Muscle layer of duodenum (tissue), 2 donors: ENCODE data around the gene MAGI2.

Source experiments
- H3K27ac ChIP-seq: one replicate; pipeline ENCODE4 v1.7.0; 2013; ENCODE audit warnings: mild to moderate bottlenecking, low read length
- H3K27me3 ChIP-seq: one replicate; pipeline ENCODE4 v1.7.0; 2013; ENCODE audit warnings: low read depth, mild to moderate bottlenecking, control low read depth, low read length
- H3K36me3 ChIP-seq, 2 donors: one replicate each; pipeline ENCODE4 v1.7.0; 2013; ENCODE audit warnings: low read length in 2 of 2, control low read depth in 1 of 2, mild to moderate bottlenecking in 1 of 2; ENCODE audit not compliant: insufficient read depth in 2 of 2, control insufficient read depth in 1 of 2
- H3K4me1 ChIP-seq, 2 donors: one replicate each; pipeline ENCODE4 v1.7.0; 2013; ENCODE audit warnings: low read length in 2 of 2, mild to moderate bottlenecking in 2 of 2, control low read depth in 1 of 2, moderate library complexity in 1 of 2; ENCODE audit not compliant: insufficient read depth in 2 of 2, control insufficient read depth in 1 of 2
- H3K4me3 ChIP-seq, 2 donors: one replicate each; pipeline ENCODE4 v1.7.0; 2013; ENCODE audit warnings: low read length in 2 of 2, low read depth in 1 of 2, mild to moderate bottlenecking in 1 of 2
- H3K9me3 ChIP-seq, 2 donors: one replicate each; pipeline ENCODE4 v1.7.0; 2013; ENCODE audit warnings: low read length in 2 of 2, control low read depth in 1 of 2, mild to moderate bottlenecking in 1 of 2; ENCODE audit not compliant: control insufficient read depth in 1 of 2
- donor health status: healthy.

MAGI2 gene

GRCh38 chr7:78191475-78192079 lies 1261.9 kb downstream of the MAGI2 start:
- Histone ChIP-seq H3K27me3 (no peaks in the 10 kb centered on the region), H3K4me3 (no peak overlapping the region), H3K27ac (no peak overlapping the region), H3K36me3 (no peaks in the 10 kb centered on the region), H3K4me1 (no peaks in the 10 kb centered on the region), H3K9me3 (no peaks in the 10 kb centered on the region)

- H3K27me3 ChIP-seq, result no peaks in the 10 kb centered on the region
- no peaks in the 10 kb centered on the region for H3K36me3 ChIP-seq
- no peaks in the 10 kb centered on the region for H3K4me1 ChIP-seq
- no peak overlapping the region for H3K27ac ChIP-seq
- H3K4me3 ChIP-seq, result no peak overlapping the region
- no peaks in the 10 kb centered on the region for H3K9me3 ChIP-seq
These were observed 1263.7 kb downstream of the MAGI2 start for GRCh38 chr7:78189762-78190161.

GRCh38 chr7:78185149-78185745 lies 1268.2 kb downstream of the MAGI2 start:
- Histone ChIP-seq H3K4me3 (no peak overlapping the region), H3K27me3 (no peaks in the 10 kb centered on the region), H3K27ac (no peak overlapping the region), H3K36me3 (no peaks in the 10 kb centered on the region), H3K9me3 (no peaks in the 10 kb centered on the region), H3K4me1 (no peaks in the 10 kb centered on the region)

GRCh38 chr7:78184299-78184698 lies 1269.2 kb downstream of the MAGI2 start:
- Histone ChIP-seq H3K9me3 (no peaks in the 10 kb centered on the region), H3K27ac (no peak overlapping the region), H3K4me3 (no peak overlapping the region)

GRCh38 chr7:78179827-78180477 lies 1273.5 kb downstream of the MAGI2 start:
- H3K4me1 ChIP-seq, result no peaks in the 10 kb centered on the region
- H3K4me3 ChIP-seq, result no peak overlapping the region
- no peaks in the 10 kb centered on the region for H3K27me3 ChIP-seq
- H3K36me3 ChIP-seq, result no peaks in the 10 kb centered on the region
- no peaks in the 10 kb centered on the region for H3K9me3 ChIP-seq
- no peak overlapping the region for H3K27ac ChIP-seq

More at GRCh38 chr7:78184299-78184698, 1269.2 kb downstream of the MAGI2 start:
- H3K36me3 ChIP-seq, result no peaks in the 10 kb centered on the region
- H3K27me3 ChIP-seq, result no peaks in the 10 kb centered on the region
- no peaks in the 10 kb centered on the region for H3K4me1 ChIP-seq

GRCh38 chr7:78179211-78179610 lies 1274.3 kb downstream of the MAGI2 start:
- no peak overlapping the region for H3K4me3 ChIP-seq
- H3K36me3 ChIP-seq, result no peaks in the 10 kb centered on the region
- H3K4me1 ChIP-seq, result no peaks in the 10 kb centered on the region
- no peaks in the 10 kb centered on the region for H3K27me3 ChIP-seq
- H3K9me3 ChIP-seq, result no peaks in the 10 kb centered on the region
- H3K27ac ChIP-seq, result no peak overlapping the region

GRCh38 chr7:78178319-78178718 lies 1275.1 kb downstream of the MAGI2 start:
- Histone ChIP-seq H3K4me3 (no peak overlapping the region), H3K27me3 (no peaks in the 10 kb centered on the region), H3K4me1 (no peaks in the 10 kb centered on the region), H3K27ac (no peak overlapping the region), H3K9me3 (no peaks in the 10 kb centered on the region), H3K36me3 (no peaks in the 10 kb centered on the region)

GRCh38 chr7:78176171-78176570 lies 1277.3 kb downstream of the MAGI2 start:
- Histone ChIP-seq H3K4me1 (peaks cover 0 to 3% of the 10 kb centered on the region in 2 donors), H3K9me3 (no peaks in the 10 kb centered on the region), H3K27ac (no peak overlapping the region), H3K27me3 (no peaks in the 10 kb centered on the region), H3K36me3 (no peaks in the 10 kb centered on the region), H3K4me3 (no peak overlapping the region)

- H3K27me3 ChIP-seq, result no peaks in the 10 kb centered on the region
- H3K4me1 ChIP-seq, result peaks cover 0 to 3% of the 10 kb centered on the region in 2 donors
- no peak overlapping the region for H3K27ac ChIP-seq
- no peak overlapping the region for H3K4me3 ChIP-seq
- H3K36me3 ChIP-seq, result no peaks in the 10 kb centered on the region
- H3K9me3 ChIP-seq, result no peaks in the 10 kb centered on the region
These were observed 1278.0 kb downstream of the MAGI2 start for GRCh38 chr7:78175330-78176100.

- Histone ChIP-seq H3K9me3 (no peaks in the 10 kb centered on the region), H3K27ac (no peak overlapping the region), H3K36me3 (no peaks in the 10 kb centered on the region), H3K27me3 (no peaks in the 10 kb centered on the region), H3K4me3 (no peak overlapping the region), H3K4me1 (peaks cover 0 to 3% of the 10 kb centered on the region in 2 donors)
These were observed 1279.8 kb downstream of the MAGI2 start for GRCh38 chr7:78173666-78174065.

- no peaks in the 10 kb centered on the region for H3K36me3 ChIP-seq
- no peaks in the 10 kb centered on the region for H3K27me3 ChIP-seq
- no peak overlapping the region for H3K27ac ChIP-seq
- H3K4me3 ChIP-seq, result no peak overlapping the region
- H3K9me3 ChIP-seq, result no peaks in the 10 kb centered on the region
- peaks cover 0 to 3% of the 10 kb centered on the region in 2 donors for H3K4me1 ChIP-seq
These were observed 1280.4 kb downstream of the MAGI2 start for GRCh38 chr7:78172933-78173591.
